K562 (cell line): ENCODE measurements around the gene MLKL.

Experiments used
- CBX2 ChIP-seq: fragments of 200-600 bp; sonication (generic); IDR thresholded peaks from one replicate; pipeline ENCODE4 v1.6.1; 2012; ENCODE audit warnings: mild to moderate bottlenecking, low read length, inconsistent platforms; ENCODE audit not compliant: insufficient read depth, poor library complexity, severe bottlenecking
- CHD7 ChIP-seq: fragments of 200-600 bp; sonication (generic); IDR thresholded peaks from one replicate; pipeline ENCODE4 v1.6.1; 2012; ENCODE audit warnings: mild to moderate bottlenecking, low read depth, low read length, inconsistent platforms
- DPF2 ChIP-seq: fragments of 450-650 bp; IDR thresholded peaks from 2 replicates; pipeline ENCODE4 v1.6.1; 2016
- ELF4 ChIP-seq: fragments of 450-650 bp; formaldehyde crosslinking; IDR thresholded peaks from 2 replicates; pipeline ENCODE4 v1.4.0; 2022; ENCODE audit warnings: missing genetic modification characterization
- FOXM1 ChIP-seq, 2 experiments: fragments of 450-650 bp in 1 of 2; sonication (generic) in 1 of 2; formaldehyde crosslinking in 1 of 2; IDR thresholded peaks; 2 replicates each; pipeline versions ENCODE4 v1.6.1 to v1.9.0; 2017 to 2022; ENCODE audit warnings: low read depth in 2 of 2, mild to moderate bottlenecking in 2 of 2, missing genetic modification reagents in 1 of 2, moderate library complexity in 1 of 2
- FOXP1 ChIP-seq: sonication (generic); formaldehyde crosslinking; IDR thresholded peaks from 2 replicates; pipeline ENCODE4 v1.8.0; 2022; ENCODE audit warnings: mild to moderate bottlenecking, missing genetic modification reagents
- GTF2A2 ChIP-seq: IDR thresholded peaks from 2 replicates; pipeline ENCODE4 v1.6.1; 2016; ENCODE audit warnings: mild to moderate bottlenecking, missing genetic modification characterization, missing compliant biosample characterization
- HDAC6 ChIP-seq: IDR thresholded peaks from 2 replicates; pipeline ENCODE4 v1.6.1; 2012; ENCODE audit warnings: low read depth, mild to moderate bottlenecking, control low read depth, inconsistent platforms, low read length, moderate library complexity
- HDGF ChIP-seq: fragments of 450-650 bp; IDR thresholded peaks from 2 replicates; pipeline ENCODE4 v1.6.1; 2016
- KLF6 ChIP-seq: fragments of 250-450 bp; sonication (Bioruptor Pico); IDR thresholded peaks from 2 replicates; pipeline ENCODE4 v1.4.0; 2020; ENCODE audit warnings: mild to moderate bottlenecking, moderate library complexity, borderline replicate concordance
- NFYB ChIP-seq: IDR thresholded peaks from 2 replicates; pipeline ENCODE4 v1.6.1; 2011; ENCODE audit warnings: mild to moderate bottlenecking, moderate library complexity; ENCODE audit not compliant: insufficient read length; ENCODE audit errors: extremely low read depth
- NR4A1 ChIP-seq, 2 experiments: fragments of 250-450 bp in 1 of 2; fragments of 450-650 bp in 1 of 2; sonication (Bioruptor Pico) in 1 of 2; IDR thresholded peaks; 2 replicates each; pipeline versions ENCODE4 v1.4.0 to v1.6.1; 2016 to 2020; ENCODE audit warnings: mild to moderate bottlenecking in 2 of 2, missing compliant biosample characterization in 1 of 2, missing genetic modification characterization in 1 of 2, moderate library complexity in 1 of 2
- TEAD4 ChIP-seq, 2 experiments: sonication (generic) in 1 of 2; formaldehyde crosslinking in 1 of 2; IDR thresholded peaks; 2 replicates each; pipeline versions ENCODE4 v1.6.1 to v1.8.0; 2012 to 2022; ENCODE audit warnings: borderline replicate concordance in 1 of 2, inconsistent platforms in 1 of 2, low read length in 1 of 2, mild to moderate bottlenecking in 1 of 2, missing genetic modification reagents in 1 of 2
- TFAM ChIP-seq: fragments of 250-450 bp; sonication (Bioruptor Pico); conservative IDR thresholded peaks from 2 replicates; pipeline ENCODE4 v1.5.0; 2021; ENCODE audit warnings: mild to moderate bottlenecking, moderate library complexity

- TF ChIP-seq TEAD4 (IDR thresholded peaks at IDR 0.05; ENCODE audit: low read length) (no peak), TEAD4 (CRISPR knock-in tag; IDR thresholded peaks at IDR 0.05; ENCODE audit: borderline replicate concordance) (no peak), GTF2A2 (tag) (no peak), TFAM (CRISPR knock-in tag) (no peak), FOXP1 (CRISPR knock-in tag) (no peak), ELF4 (CRISPR knock-in tag) (no peak), NFYB (no peak), DPF2 (no peak), CBX2 (no peak), NR4A1 (CRISPR knock-in tag; IDR thresholded peaks at IDR 0.05) (no peak), NR4A1 (tag; IDR thresholded peaks at IDR 0.05) (no peak), HDAC6 (no peak), FOXM1 (IDR thresholded peaks at IDR 0.05; ENCODE audit: low read depth) (no peak), FOXM1 (CRISPR knock-in tag; IDR thresholded peaks at IDR 0.05; ENCODE audit: low read depth) (no peak), KLF6 (no peak), CHD7 (no peak), HDGF (no peak)
Observed at GRCh38 chr16:74625500-74626350, 74.9 kb downstream of the MLKL start.
